Activated naive CD8-positive, alpha-beta T cell treated with anti-CD3 and anti-CD28 coated beads, Interleukin-2, amount 50 U/mL, for 16 hours (primary cell): ENCODE results near the gene SLC45A2.
"Not testable (repeated sequence)": the region's sequence is repeated elsewhere in the genome, so short reads cannot be mapped to it uniquely, and the experiment has no call there.

Experiments used
- DNase-seq: peaks from one replicate; pipeline ENCODE4 v3.0.0-alpha.2; 2020; ENCODE audit warnings: low read depth, low spot score

Gene SLC45A2

GRCh38 chr5:33966805-33967204 lies 17.7 kb downstream of the SLC45A2 start:
- no peak for DNase-seq

- DNase-seq: no peak
Observed at GRCh38 chr5:33964132-33964700, 20.3 kb downstream of the SLC45A2 start.

- no peak for DNase-seq
Observed at GRCh38 chr5:33958176-33958575, 26.3 kb downstream of the SLC45A2 start.

- DNase-seq: no peak
Observed at GRCh38 chr5:33957577-33958150, 26.8 kb downstream of the SLC45A2 start.

- not testable (repeated sequence) for DNase-seq
Observed at GRCh38 chr5:33952175-33952574, 32.3 kb downstream of the SLC45A2 start.

- DNase-seq: no peak
Observed at GRCh38 chr5:33944543-33945132, 39.9 kb downstream of the SLC45A2 start.

- no peak for DNase-seq
Observed at GRCh38 chr5:33941090-33941489, 43.4 kb downstream of the SLC45A2 start.

GRCh38 chr5:33939556-33940262 lies 44.8 kb downstream of the SLC45A2 start:
- no peak for DNase-seq

GRCh38 chr5:33938881-33939280 lies 45.6 kb downstream of the SLC45A2 start:
- DNase-seq: no peak

- no peak for DNase-seq
Observed at GRCh38 chr5:33938507-33938796, 46.0 kb downstream of the SLC45A2 start.

- no peak for DNase-seq
Observed at GRCh38 chr5:33937707-33938506, 46.6 kb downstream of the SLC45A2 start.

- no peak for DNase-seq
Observed at GRCh38 chr5:33937017-33937706, 47.3 kb downstream of the SLC45A2 start.

GRCh38 chr5:33936381-33937016 lies 48.0 kb downstream of the SLC45A2 start, which contains the start of gene RXFP3:
TSS of gene RXFP3 (plus strand) at chr5:33936386. CDS start at chr5:33936741, 355 bp downstream.
- no peak for DNase-seq

GRCh38 chr5:33936004-33936380 lies 48.5 kb downstream of the SLC45A2 start:
- DNase-seq: peak; percentile 4

- no peak for DNase-seq
Observed at GRCh38 chr5:33934176-33934575, 50.3 kb downstream of the SLC45A2 start.

- DNase-seq: no peak
Observed at GRCh38 chr5:33933723-33934169, 50.7 kb downstream of the SLC45A2 start.

GRCh38 chr5:33931136-33931535 lies 53.4 kb downstream of the SLC45A2 start:
- DNase-seq: no peak

- DNase-seq: no peak
Observed at GRCh38 chr5:33929925-33930690, 54.4 kb downstream of the SLC45A2 start.

- DNase-seq: no peak
Observed at GRCh38 chr5:33928283-33928682, 56.2 kb downstream of the SLC45A2 start.

- DNase-seq: no peak
Observed at GRCh38 chr5:33927685-33928084, 56.8 kb downstream of the SLC45A2 start.
